ENCODE data around the gene MEOX2.

Gene MEOX2

GRCh38 chr7:15685358-15686294 is 857 bp downstream of the MEOX2 start:
- no peak overlapping the region for H3K4me3 Mint-ChIP-seq
- no peaks in the 10 kb centered on the region for H3K36me3 Mint-ChIP-seq (ENCODE audit: low read depth)
- no peak overlapping the region for H3K27ac Mint-ChIP-seq
- H3K9me3 Mint-ChIP-seq = no peaks in the 10 kb centered on the region
- H3K27me3 Mint-ChIP-seq = peaks cover 47% of the 10 kb centered on the region
- DNase-seq = no peak
- H3K4me1 Mint-ChIP-seq (ENCODE audit: low read depth) = no peaks in the 10 kb centered on the region

GRCh38 chr7:15684871-15685270 is 1.6 kb downstream of the MEOX2 start:
- no peak for DNase-seq
- no peak overlapping the region for H3K4me3 Mint-ChIP-seq
- peaks cover 47% of the 10 kb centered on the region for H3K27me3 Mint-ChIP-seq
- H3K36me3 Mint-ChIP-seq (ENCODE audit: low read depth) = no peaks in the 10 kb centered on the region
- no peaks in the 10 kb centered on the region for H3K9me3 Mint-ChIP-seq
- no peaks in the 10 kb centered on the region for H3K4me1 Mint-ChIP-seq (ENCODE audit: low read depth)
- H3K27ac Mint-ChIP-seq = no peak overlapping the region

- Mint-ChIP-seq H3K4me1 (ENCODE audit: low read depth) (no peaks in the 10 kb centered on the region), H3K9me3 (no peaks in the 10 kb centered on the region), H3K36me3 (ENCODE audit: low read depth) (no peaks in the 10 kb centered on the region), H3K27me3 (peaks cover 47% of the 10 kb centered on the region), H3K27ac (no peak overlapping the region), H3K4me3 (no peak overlapping the region)
- DNase-seq = no peak
Measured at GRCh38 chr7:15684111-15684800, 2.2 kb downstream of the MEOX2 start.

DNA sequence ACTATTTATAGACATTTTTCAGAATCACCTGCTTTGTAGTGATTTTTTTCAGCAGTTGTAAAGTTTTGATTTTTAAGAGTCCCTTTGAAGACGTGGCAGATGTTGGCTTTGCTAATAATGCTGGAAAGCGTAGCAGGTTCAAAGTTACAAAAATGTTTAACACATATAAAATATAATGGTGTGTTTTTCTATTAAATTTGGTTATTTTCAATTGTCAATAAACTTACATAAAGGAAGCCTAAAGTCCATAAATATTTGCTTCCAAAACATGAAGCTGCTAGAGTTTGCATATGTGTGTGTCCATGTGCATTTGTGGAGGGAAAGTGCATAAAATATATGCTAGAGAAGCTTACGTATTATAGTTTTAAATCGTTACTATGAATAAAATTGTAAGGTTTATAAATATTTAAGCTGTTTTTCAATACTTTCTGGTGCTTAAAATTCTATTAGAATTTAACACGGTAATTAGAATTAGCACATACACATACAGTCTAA is 3.7 kb downstream of the MEOX2 start:
- H3K9me3 Mint-ChIP-seq = no peaks in the 10 kb centered on the region
- no peaks in the 10 kb centered on the region for H3K4me1 Mint-ChIP-seq (ENCODE audit: low read depth)
- peaks cover 36% of the 10 kb centered on the region for H3K27me3 Mint-ChIP-seq
- DNase-seq = no peak
- H3K27ac Mint-ChIP-seq = no peak overlapping the region
- H3K4me3 Mint-ChIP-seq = no peak overlapping the region
- H3K36me3 Mint-ChIP-seq (ENCODE audit: low read depth) = no peaks in the 10 kb centered on the region

DNA sequence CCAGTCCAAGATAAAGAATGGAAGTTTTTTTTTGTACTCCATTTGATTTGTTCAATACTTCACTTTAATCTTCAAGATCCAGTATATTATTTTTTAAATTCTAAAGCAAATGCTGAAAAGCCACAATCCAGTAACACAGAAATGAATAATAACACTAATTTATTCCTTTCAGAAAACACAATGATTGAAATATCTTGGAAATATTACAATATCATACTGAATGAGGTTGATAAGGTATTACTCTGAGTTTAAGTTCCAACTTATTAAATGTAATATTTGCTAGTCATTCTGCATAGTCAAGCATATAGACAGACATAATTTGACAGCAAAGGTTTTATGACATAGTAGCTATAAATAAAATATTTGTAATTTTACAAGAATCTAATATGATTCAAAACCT is 4.4 kb downstream of the MEOX2 start:
- H3K36me3 Mint-ChIP-seq (ENCODE audit: low read depth) = no peaks in the 10 kb centered on the region
- peaks cover 30% of the 10 kb centered on the region for H3K27me3 Mint-ChIP-seq
- DNase-seq = no peak
- no peaks in the 10 kb centered on the region for H3K4me1 Mint-ChIP-seq (ENCODE audit: low read depth)
- no peak overlapping the region for H3K4me3 Mint-ChIP-seq
- no peaks in the 10 kb centered on the region for H3K9me3 Mint-ChIP-seq
- H3K27ac Mint-ChIP-seq = no peak overlapping the region

GRCh38 chr7:15681631-15682030 is 4.9 kb downstream of the MEOX2 start:
- no peak for DNase-seq
- H3K36me3 Mint-ChIP-seq (ENCODE audit: low read depth) = no peaks in the 10 kb centered on the region
- no peak overlapping the region for H3K4me3 Mint-ChIP-seq
- peaks cover 25% of the 10 kb centered on the region for H3K27me3 Mint-ChIP-seq
- H3K27ac Mint-ChIP-seq = no peak overlapping the region
- no peaks in the 10 kb centered on the region for H3K4me1 Mint-ChIP-seq (ENCODE audit: low read depth)
- H3K9me3 Mint-ChIP-seq = no peaks in the 10 kb centered on the region

DNA sequence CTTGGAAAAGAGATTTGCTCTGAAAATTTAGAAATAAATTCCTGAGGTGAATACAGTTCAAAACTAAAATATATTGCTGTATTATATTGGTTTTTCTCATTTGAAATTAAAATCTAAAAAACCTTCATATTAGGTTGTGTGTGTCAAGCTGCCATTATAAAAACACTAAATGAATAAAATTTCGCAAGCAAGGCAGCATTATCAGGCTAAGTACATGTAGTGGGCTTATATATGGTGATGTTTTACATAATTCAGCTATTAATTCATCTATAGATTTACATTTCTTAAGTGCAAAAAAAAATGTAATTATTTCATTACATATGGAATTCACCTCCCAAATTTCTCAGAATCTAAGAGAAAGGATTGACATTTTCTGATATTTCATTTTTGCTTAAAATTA is 5.3 kb downstream of the MEOX2 start:
- H3K36me3 Mint-ChIP-seq (ENCODE audit: low read depth) = no peaks in the 10 kb centered on the region
- no peak overlapping the region for H3K4me3 Mint-ChIP-seq
- H3K27me3 Mint-ChIP-seq = peaks cover 20% of the 10 kb centered on the region
- no peak for DNase-seq
- H3K9me3 Mint-ChIP-seq = no peaks in the 10 kb centered on the region
- no peaks in the 10 kb centered on the region for H3K4me1 Mint-ChIP-seq (ENCODE audit: low read depth)
- no peak overlapping the region for H3K27ac Mint-ChIP-seq

DNA sequence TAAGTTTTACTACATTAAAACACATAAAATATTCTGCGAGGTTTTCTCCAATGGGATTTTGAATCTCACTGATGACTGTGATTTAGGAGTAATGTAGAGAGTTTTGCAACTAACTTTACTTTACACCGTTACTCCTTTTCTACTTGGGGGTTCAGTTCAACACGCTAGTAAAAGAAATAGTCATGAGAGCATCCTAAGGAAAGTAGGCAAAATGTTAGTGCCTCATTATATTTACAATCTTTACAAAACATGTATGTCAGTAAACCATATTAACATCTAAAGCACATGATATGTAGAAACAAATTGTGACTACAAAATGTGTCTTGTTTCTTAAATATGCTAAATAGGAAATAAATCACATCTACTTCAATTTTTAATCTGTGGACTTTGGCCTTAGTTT is 6.0 kb downstream of the MEOX2 start:
- Mint-ChIP-seq H3K4me1 (ENCODE audit: low read depth) (no peaks in the 10 kb centered on the region), H3K4me3 (no peak overlapping the region), H3K36me3 (ENCODE audit: low read depth) (no peaks in the 10 kb centered on the region), H3K9me3 (peaks cover 2% of the 10 kb centered on the region), H3K27ac (no peak overlapping the region), H3K27me3 (peaks cover 13% of the 10 kb centered on the region)
- no peak for DNase-seq

DNA sequence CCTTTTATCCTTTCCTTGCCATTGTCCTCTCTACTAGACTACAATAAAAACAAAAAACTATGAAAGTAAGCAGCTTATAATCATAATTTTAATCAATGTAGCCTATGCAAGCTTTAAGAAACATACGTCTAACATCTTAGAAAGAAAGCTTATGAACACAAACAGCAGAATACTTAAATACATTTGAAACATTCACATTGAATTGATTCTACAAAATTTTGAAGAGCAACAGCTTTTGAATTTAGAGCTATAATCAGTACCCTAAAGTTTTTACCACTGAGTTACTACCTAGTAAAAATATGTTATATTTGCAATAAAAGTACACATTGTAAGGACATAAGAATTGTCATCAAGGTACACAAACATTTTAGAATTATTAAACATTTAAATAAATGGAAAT is 7.2 kb downstream of the MEOX2 start:
- H3K27me3 Mint-ChIP-seq = peaks cover 2% of the 10 kb centered on the region
- no peak overlapping the region for H3K27ac Mint-ChIP-seq
- no peak overlapping the region for H3K4me3 Mint-ChIP-seq
- no peak for DNase-seq
- peaks cover 4% of the 10 kb centered on the region for H3K9me3 Mint-ChIP-seq
- no peaks in the 10 kb centered on the region for H3K4me1 Mint-ChIP-seq (ENCODE audit: low read depth)
- no peaks in the 10 kb centered on the region for H3K36me3 Mint-ChIP-seq (ENCODE audit: low read depth)

DNA sequence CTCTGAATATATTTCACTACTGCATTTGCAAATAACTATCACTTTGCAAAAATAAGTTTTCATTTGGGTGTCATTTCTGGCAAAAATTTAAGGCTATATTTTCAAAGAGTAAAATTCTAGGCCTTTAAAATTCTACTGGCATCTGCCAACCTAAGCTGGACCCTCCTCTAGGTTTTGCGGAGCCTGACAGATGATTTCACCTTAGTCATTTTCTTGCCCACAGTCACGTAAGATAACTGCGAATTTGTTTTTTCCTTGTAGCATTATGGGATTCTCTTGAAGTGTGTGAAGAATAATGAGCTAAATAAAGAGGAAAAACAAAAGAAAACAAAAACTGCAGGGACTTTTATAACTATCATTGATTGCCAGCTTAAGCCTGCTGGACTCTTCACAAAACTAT is 7.8 kb downstream of the MEOX2 start:
- Mint-ChIP-seq H3K9me3 (peaks cover 4% of the 10 kb centered on the region), H3K36me3 (ENCODE audit: low read depth) (no peaks in the 10 kb centered on the region), H3K4me3 (no peak overlapping the region), H3K27me3 (no peaks in the 10 kb centered on the region), H3K4me1 (ENCODE audit: low read depth) (no peaks in the 10 kb centered on the region), H3K27ac (no peak overlapping the region)
- DNase-seq = no peak

DNA sequence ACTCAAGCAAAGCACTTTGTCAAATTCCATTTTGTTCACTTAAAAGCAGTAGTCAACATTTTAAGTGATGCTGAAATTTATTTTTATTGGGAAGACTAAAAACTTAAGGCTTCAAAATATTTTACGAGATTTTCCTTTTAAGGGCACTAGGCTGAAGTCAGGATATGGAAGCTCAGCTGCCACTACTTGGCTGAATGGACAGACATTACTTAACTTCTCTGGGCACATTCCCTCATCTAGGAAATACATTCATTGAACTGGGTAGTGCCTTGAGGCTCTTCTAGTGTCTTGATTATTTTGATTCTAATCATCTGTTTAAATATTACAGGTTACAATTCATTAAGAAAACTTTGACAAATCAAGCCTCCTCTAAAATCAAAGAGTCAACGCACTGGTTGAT is 11.1 kb downstream of the MEOX2 start:
- no peak overlapping the region for H3K4me3 Mint-ChIP-seq
- no peaks in the 10 kb centered on the region for H3K36me3 Mint-ChIP-seq (ENCODE audit: low read depth)
- H3K27ac Mint-ChIP-seq = no peak overlapping the region
- DNase-seq = no peak
- H3K27me3 Mint-ChIP-seq = no peaks in the 10 kb centered on the region
- peaks cover 4% of the 10 kb centered on the region for H3K9me3 Mint-ChIP-seq
- H3K4me1 Mint-ChIP-seq (ENCODE audit: low read depth) = no peaks in the 10 kb centered on the region

GRCh38 chr7:15674586-15674985 is 11.9 kb downstream of the MEOX2 start:
- H3K27me3 Mint-ChIP-seq = no peaks in the 10 kb centered on the region
- no peak overlapping the region for H3K27ac Mint-ChIP-seq
- no peaks in the 10 kb centered on the region for H3K4me1 Mint-ChIP-seq (ENCODE audit: low read depth)
- H3K4me3 Mint-ChIP-seq = no peak overlapping the region
- no peak for DNase-seq
- no peaks in the 10 kb centered on the region for H3K36me3 Mint-ChIP-seq (ENCODE audit: low read depth)
- peaks cover 4% of the 10 kb centered on the region for H3K9me3 Mint-ChIP-seq

DNA sequence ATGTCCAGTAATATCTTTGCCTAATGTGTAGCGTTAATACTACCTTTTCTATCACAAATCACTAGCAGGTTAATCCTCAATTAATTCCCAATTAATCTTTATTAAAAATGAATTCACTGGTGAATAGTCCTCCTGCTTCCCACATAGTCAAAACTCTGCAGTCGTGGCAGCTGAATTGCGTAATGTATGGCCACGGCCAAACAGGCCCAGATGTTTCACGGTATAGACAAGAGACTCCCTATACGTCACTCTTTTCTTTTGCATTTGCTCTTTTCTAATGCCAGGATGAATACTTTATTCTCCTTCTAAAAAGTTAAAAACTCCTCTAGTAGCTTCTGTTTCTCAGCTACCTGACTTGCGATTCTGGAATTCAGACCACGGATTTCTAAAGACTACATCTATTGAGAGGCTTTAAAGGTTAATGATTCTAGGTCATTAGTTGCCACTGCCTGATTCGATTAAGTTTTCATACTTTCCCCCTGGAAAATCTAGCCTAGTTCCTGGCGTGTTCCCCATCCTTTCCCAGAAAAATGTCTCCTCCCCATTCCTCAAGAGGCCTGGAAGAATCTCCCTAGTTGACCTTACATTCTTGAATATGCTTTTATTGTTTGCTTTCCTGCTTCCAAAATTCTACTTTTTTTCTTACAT is 16.9 kb downstream of the MEOX2 start:
- Mint-ChIP-seq H3K9me3 (peaks cover 1% of the 10 kb centered on the region), H3K4me3 (no peak overlapping the region), H3K36me3 (ENCODE audit: low read depth) (no peaks in the 10 kb centered on the region), H3K27ac (no peak overlapping the region), H3K4me1 (ENCODE audit: low read depth) (no peaks in the 10 kb centered on the region), H3K27me3 (no peaks in the 10 kb centered on the region)
- DNase-seq = no peak

- Mint-ChIP-seq H3K27me3 (no peaks in the 10 kb centered on the region), H3K4me3 (no peak overlapping the region), H3K4me1 (ENCODE audit: low read depth) (no peaks in the 10 kb centered on the region), H3K27ac (no peak overlapping the region), H3K9me3 (no peaks in the 10 kb centered on the region), H3K36me3 (ENCODE audit: low read depth) (no peaks in the 10 kb centered on the region)
- no peak for DNase-seq
Measured at GRCh38 chr7:15667991-15668390, 18.5 kb downstream of the MEOX2 start.

DNA sequence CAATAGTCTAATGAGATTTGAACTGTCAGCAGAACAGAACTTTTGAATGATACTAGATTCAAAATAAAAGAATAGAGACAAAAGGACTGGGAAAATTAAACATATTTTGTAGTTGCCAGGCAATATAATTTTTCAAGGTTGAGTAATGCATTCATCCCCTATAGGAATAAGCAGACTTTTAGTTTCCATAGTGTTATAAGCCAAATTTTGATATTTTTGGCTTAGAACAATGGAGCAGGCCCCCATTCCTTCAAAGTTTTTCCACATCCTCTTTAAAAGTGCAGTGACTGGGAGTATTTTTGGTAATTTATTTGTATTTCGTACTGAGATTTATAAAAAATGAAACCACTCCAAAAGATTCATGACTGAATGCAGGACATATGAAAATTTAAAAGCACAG is 24.0 kb downstream of the MEOX2 start:
- Mint-ChIP-seq H3K9me3 (no peaks in the 10 kb centered on the region), H3K27ac (no peak overlapping the region)

More for the DNA sequence above, 24.0 kb downstream of the MEOX2 start:
- Mint-ChIP-seq H3K4me1 (ENCODE audit: low read depth) (no peaks in the 10 kb centered on the region), H3K36me3 (ENCODE audit: low read depth) (no peaks in the 10 kb centered on the region), H3K27me3 (no peaks in the 10 kb centered on the region), H3K4me3 (no peak overlapping the region)
- no peak for DNase-seq
